HL-60/S4 treated with phorbol 12-myristate 13-acetate at 8.2 ng/mL for 4 days and 3 days (cell line): Measurements from ENCODE around the gene CNTD1.

ENCODE experiments used
- in situ Hi-C: fragments of 300-500 bp; cut with MboI; formaldehyde crosslinking; loops from 2 replicates; pipeline ENCODE4 v1.15.0; 2022; ENCODE audit warnings: low sequenced_read_pairs

The CNTD1 gene

DNA sequence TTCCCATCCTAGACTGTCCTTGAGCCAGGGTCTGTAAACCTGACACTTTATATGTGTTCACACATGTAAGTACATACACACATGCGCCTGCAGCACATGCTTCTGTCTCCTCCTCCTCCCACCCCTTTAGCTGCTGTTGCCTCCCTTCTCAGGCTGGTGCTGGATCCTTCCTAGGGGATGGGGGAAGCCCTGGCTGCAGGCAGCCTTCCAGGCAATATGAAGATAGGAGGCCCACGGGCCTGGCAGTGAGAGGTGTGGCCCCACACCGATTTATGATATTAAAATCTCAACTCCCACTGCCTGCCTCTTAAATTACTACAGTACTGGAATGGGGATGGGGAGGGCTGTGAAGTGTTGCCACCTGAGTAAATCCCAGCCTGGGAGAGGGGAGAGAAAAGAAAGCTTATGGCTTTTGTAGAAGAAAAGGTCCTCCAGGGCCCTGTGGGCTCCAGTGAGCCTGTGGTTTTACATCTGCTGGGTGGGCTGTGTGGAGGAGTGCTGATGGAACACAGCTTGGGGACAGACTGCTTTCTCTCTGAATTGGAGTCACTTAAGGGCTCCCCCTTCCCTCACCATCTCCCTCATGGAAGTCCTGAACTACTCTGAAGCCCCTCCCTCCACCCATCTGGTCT lies 19.2 kb upstream of the CNTD1 start:
- in situ Hi-C loops = no loop called here

DNA sequence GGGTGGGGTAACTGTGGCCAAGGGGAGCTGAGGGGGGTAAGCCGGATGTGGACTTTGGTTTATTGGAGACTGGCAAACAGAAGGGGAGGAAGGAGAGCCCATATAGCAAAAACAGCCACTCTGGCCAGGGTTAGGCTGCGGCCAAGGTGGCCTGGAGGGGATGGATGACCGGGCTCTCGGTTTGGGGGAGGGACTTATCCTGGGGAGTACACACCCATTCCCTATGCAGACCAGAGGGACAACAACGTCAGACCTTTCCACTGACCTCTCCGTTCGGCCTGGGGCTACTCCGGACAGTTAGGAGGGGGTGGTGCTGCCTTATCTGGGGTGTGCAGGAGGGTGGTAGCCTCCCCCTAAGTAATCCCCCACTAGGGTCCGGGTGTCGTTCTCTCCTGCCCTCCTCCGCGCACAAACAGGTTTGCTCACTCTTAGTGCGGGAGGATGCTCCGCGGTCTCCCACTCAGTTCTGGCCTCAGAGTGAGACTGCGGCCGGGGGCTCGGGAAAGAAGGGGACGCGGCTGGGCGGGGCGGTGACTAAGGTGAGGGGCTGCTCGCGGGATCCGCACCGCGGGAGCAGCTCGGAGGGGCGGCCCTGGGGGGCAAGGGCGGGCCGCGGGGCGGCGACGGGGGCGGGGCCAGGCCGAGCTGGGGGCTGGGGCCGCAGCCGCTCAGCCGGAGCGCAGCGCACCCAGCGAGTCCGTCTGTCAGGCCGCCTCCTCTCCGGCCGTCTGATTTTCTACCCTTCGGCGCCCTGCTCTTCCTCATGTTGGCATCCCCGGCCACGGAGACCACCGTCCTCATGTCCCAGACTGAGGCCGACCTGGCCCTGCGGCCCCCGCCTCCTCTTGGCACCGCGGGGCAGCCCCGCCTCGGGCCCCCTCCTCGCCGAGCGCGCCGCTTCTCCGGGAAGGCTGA lies 18.5 kb upstream of the CNTD1 start, which contains the start of gene WNK4:
Gene WNK4 (plus strand): TSS at position 675 of the 915 bp plus-strand sequence. CDS start 89 bp downstream, at position 764.
- in situ Hi-C loops = no loop called here

- in situ Hi-C loops = no loop called here
Observed at GRCh38 chr17:42780851-42781638, 17.6 kb upstream of the CNTD1 start.

- in situ Hi-C loops = no loop called here
Observed at GRCh38 chr17:42781639-42782165, 17.0 kb upstream of the CNTD1 start.

GRCh38 chr17:42782166-42783061 lies 16.2 kb upstream of the CNTD1 start:
- in situ Hi-C loops = no loop called here

- in situ Hi-C loops = no loop called here
Observed at GRCh38 chr17:42783062-42783790, 15.4 kb upstream of the CNTD1 start.

- in situ Hi-C loops = no loop called here
Observed at GRCh38 chr17:42783791-42784138, 14.9 kb upstream of the CNTD1 start.

DNA sequence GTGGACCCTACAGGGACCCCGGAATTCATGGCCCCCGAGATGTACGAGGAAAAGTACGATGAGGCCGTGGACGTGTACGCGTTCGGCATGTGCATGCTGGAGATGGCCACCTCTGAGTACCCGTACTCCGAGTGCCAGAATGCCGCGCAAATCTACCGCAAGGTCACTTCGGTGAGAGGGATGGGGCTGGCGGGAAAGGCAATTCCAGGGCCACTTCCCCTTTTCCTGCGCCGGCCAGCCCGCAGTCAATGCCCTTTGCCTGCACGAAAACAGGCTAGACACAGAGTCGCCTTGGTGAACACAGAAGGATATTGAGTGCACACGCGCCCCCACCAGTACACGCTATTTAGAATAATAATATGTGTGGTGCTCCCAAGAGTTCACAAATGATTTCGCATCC lies 14.3 kb upstream of the CNTD1 start:
- in situ Hi-C loops = no loop called here

DNA sequence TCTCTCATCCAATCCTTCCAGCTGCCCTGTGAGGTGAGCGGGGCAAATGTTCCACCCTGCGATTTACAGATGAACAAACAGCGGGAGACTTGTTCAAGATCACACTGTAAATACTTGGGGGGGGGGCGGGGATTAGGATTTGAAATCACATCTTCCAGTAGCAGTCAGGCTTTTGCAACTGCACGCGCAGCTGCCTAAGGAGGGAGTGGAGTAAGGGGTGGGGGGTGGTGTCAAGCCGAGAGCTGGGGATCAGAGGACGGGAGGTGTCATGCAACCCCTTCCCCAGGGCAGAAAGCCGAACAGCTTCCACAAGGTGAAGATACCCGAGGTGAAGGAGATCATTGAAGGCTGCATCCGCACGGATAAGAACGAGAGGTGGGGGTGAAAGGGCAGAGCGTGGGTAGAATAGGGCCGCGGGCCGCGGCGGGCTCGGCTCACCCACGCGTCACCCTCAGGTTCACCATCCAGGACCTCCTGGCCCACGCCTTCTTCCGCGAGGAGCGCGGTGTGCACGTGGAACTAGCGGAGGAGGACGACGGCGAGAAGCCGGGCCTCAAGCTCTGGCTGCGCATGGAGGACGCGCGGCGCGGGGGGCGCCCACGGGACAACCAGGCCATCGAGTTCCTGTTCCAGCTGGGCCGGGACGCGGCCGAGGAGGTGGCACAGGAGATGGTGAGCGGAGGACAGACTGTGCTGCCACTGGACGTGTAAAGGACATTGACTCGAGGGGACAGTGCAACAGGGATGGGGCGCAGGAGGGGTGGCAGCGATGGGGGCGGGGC lies 13.7 kb upstream of the CNTD1 start:
- in situ Hi-C loops = no loop called here

DNA sequence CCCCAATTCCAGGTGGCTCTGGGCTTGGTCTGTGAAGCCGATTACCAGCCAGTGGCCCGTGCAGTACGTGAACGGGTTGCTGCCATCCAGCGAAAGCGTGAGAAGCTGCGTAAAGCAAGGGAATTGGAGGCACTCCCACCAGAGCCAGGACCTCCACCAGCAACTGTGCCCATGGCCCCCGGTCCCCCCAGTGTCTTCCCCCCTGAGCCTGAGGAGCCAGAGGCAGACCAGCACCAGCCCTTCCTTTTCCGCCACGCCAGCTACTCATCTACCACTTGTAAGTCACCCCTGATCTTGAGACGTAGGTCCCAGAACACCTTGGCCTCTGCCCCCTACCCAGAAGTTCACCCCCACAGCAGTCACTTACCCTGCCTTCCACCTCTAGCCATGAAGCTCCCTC lies 11.4 kb upstream of the CNTD1 start:
- in situ Hi-C loops = no loop called here

- in situ Hi-C loops = no loop called here
Observed at GRCh38 chr17:42791948-42792347, 6.7 kb upstream of the CNTD1 start.

- in situ Hi-C loops = no loop called here
Observed at GRCh38 chr17:42792545-42792944, 6.1 kb upstream of the CNTD1 start.

- in situ Hi-C loops = no loop called here
Observed at GRCh38 chr17:42795061-42795460, 3.6 kb upstream of the CNTD1 start.

DNA sequence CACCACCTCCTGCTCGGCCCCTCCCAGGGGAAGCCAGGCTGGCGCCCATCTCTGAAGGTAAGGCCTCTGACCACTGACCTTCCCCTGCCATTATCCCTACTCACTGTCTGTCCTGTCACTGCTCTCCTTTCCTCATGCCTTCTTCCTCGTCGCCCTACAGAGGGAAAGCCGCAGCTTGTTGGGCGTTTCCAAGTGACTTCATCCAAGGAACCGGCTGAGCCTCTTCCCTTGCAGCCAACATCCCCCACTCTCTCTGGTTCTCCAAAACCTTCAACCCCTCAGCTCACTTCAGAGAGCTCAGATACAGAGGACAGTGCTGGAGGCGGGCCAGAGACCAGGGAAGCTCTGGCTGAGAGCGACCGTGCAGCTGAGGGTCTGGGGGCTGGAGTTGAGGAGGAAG lies 3.2 kb upstream of the CNTD1 start:
- in situ Hi-C loops = no loop called here

DNA sequence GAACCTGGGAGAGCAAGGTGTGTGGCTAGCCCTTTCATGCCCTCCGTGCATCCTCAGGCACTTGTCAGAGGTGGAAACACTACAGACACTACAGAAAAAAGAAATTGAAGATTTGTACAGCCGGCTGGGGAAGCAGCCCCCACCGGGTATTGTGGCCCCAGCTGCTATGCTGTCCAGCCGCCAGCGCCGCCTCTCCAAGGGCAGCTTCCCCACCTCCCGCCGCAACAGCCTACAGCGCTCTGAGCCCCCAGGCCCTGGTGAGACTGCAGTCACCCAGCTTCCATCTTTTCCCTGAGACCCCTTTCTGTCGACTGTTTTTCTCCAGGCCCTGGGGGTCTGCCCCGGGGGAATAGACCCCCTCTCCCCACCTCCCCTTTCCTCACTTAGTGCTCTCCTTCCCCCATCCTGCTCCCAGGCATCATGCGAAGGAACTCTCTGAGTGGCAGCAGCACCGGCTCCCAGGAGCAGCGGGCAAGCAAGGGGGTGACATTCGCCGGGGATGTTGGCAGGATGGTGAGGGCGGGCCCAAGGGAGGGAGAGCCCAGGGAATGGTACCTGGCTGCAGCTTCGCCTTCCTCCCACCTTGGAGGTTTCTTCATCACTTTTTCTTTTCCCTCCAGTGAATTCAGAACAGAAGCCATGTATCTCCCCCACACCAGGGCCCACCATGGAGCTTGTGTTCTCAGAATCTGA lies 2.4 kb upstream of the CNTD1 start:
- in situ Hi-C loops = no loop called here

DNA sequence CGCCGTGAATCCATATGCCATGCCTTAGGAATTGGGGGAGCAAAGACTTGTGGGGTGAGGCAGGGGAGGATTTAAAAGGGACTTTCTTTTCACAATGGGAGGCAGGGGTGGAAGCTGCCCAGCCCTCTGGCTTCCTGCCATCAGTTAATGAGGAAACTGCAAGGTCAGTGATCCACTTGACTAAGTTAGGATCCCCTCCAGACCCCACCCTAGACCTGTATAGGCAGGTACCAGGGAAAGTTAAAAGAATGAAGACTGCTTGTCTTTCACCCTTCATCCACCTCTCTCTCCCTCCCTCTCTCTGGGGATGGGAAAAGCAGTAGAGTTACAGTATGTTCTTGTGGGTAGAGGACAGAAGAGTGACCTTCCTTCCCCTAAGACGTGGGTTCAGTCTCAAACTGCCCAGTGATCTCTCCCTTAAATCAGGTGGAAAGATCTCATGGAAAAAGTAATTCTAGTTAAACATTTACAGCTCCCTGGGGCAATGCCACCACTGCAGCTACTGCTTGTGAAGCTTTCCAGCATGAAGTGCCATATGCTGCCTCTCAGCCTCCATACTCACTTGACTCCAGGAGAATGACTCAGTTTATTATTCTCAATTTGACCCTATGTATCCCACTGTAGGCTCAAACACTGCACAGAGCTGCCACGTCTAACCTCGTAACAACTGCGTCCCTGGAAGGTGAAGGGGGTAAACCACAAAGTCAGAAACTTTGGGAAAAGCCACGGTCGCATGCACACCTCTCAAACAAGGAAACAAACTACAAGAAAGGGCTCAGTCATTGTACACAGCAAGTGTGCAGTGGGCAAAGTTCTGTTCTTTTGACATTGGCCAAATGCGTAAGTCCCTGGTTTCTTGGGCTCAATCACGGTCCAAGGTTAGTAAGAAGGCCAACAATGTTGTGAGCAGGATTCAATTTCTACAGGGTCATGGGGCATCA lies 1.3 kb upstream of the CNTD1 start:
- in situ Hi-C loops = no loop called here

GRCh38 chr17:42798011-42798382 lies 664 bp upstream of the CNTD1 start:
- in situ Hi-C loops = no loop called here
